HG03060 (cell line): Measurements from ENCODE around the gene NPSR1.

Source experiments
- ATAC-seq: cut with Tn5 transposase; IDR thresholded peaks from one replicate; pipeline ENCODE4 v1.9.1; 2021; ENCODE audit warnings: low read depth, moderate number of reproducible peaks; ENCODE audit not compliant: unreplicated experiment

NPSR1 gene

GRCh38 chr7:34719636-34720035, 61.6 kb downstream of the NPSR1 start:
- ATAC-seq, result no peak

DNA sequence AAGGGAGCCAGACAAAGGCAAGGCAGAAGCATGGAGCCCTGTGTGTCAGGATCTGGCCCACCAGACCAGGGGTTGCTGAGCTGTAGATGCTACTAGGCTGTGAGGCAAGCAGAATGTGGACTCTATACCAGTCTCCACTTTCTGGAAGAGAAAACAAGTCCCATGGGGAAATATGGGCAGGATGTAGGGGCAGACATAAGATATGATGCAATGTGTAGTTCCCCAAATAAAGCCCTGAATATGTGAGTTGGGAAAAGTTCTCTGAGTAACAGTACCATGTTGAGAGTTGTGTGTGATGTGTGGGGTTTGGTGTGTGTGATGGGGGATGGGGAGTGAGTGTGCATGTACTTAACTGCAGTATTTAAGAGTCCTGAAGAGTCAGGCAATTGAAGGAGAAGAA, 62.3 kb downstream of the NPSR1 start:
- ATAC-seq, result no peak

DNA sequence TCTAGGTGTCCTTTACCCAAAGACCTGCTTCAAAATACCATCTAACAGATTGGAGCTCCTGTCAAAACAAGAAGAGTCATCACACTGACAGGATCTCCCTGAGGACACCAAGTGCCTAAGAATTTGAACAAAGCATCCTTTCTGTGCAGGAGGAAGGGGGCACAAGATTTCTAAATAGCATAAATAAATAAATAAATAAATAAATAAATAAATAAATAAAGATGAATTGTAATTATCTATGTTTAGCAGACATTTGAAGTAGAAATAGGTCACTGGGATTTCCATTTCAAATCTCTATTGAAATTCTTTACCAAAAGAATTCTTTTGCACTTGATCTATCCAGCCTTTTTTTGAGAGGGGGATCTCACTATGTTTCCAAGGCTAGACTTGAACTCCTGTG, 65.3 kb downstream of the NPSR1 start:
- no peak for ATAC-seq

GRCh38 chr7:34723866-34724490, 66.0 kb downstream of the NPSR1 start:
- ATAC-seq, result no peak

DNA sequence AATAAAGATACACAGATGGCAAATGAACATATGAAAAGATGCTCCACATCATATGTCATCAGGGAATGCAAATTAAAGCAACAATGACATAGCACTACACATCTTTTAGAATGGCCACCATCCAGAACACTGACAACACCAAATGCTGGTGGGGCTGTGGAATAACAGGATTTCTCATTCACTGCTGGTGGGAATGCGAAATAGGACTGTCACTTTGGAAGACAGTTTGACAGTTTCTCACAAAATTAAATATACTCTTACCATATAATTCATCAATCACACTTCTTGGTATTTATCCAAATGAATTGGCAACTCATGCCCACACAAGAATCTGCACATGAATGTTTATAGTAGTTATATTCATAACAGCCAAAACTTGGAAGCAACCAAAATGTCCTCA, 68.2 kb downstream of the NPSR1 start:
- no peak for ATAC-seq

DNA sequence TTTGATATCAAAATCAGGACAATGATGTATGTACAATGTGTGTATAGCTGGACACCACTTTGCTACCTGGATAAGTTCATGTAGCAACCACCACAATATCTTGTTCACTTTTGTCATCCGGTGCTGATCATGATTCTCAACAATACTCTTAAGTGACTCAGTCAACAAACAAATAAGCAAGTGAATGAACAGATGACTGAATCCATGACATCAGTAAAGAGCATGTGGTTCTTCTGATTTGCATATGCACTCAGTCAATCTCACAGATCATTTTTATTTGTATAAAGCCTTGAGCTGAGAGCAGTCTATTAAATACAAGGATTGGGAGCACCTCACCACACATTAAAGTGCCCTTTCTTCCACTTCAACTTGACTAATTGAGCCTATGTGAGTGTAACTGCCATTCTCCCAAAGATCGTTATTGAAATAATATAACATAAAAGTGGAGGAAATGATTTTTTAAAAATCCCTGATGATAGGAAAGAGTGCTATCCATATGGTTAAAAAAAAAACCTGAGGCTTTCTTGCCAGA, 69.5 kb downstream of the NPSR1 start:
- ATAC-seq, result no peak

- ATAC-seq, result no peak
Observed at GRCh38 chr7:34728156-34728555, 70.1 kb downstream of the NPSR1 start.

GRCh38 chr7:34734771-34735170, 76.8 kb downstream of the NPSR1 start:
- ATAC-seq, result no peak

GRCh38 chr7:34735526-34735925, 77.5 kb downstream of the NPSR1 start:
- no peak for ATAC-seq

DNA sequence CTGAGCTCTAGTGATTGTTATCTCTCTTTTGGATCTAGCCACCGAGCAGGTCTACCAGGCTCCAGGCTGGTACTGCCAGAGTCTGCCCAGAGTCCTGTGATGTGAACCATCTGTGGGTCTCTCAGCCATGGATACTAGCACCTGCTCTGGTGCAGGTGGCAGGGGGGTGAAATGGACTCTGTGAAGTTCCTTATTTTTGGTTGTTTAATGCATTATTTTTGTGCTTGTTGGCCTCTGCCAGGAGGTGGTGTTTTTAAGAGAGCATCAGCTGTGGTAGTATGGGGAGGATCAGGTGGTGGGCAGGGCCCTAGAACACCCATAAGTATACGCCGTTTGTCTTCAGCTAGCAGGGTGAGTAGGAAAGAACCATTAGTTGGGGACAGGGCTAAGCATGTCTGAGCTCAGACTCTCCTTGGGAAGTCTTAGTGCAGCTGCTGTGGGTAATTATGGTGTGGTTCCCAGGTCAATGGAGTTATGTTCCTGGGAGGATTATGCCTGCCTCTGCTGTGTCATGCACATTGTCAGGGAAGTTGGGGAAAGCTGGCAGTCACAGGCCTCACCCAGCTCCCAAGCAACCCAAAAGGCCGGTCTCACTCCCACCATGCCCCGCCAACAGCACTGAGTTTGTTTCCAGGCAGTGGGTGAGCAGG, 81.8 kb downstream of the NPSR1 start:
- no peak for ATAC-seq

DNA sequence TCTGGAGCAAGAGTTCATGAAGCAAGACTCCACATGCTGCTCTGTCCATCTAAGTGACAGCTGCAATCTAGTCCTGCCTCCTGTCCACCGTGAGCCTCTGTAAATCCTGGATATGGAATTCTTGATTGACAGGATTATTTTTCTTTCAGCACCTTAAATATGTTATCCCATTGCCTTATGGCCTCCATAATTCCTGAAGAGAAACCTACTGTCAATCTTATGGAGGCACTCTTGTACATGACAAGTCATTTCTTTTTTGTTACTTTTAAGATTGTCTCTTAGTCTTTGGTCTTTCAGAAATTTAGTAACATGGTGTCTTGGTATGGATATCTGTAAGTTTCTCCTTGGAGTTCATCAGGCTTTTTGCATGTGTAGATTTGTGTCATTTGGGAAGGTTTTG, 82.8 kb downstream of the NPSR1 start:
- no peak for ATAC-seq

DNA sequence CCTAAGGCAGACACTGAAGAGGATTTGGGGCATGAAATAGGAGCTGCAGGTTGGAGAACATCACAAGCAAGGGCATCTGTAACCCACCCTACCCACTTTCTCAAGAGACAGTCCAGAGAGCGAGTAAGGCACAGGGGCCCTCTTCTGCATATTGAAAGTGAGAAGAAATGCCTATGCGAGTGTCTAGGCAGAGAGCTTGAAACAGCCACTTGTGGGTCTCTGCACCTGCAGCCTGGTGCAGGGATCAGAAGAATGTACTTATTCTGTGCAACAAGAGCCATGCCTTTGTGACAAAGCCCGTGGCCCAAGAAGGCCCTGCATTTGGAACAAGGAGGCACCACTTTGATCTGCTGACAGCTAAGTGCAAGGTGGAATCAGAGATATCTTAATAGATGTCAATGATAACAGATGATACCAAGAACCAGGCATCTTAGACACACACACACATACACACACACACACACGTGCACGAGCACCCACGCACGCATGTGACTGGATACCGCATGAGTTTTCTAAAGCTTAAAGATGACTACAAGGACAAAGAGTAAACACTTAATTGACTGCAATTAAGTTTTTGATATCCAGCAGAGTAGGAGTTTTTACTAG, 89.3 kb downstream of the NPSR1 start:
- ATAC-seq, result no peak

GRCh38 chr7:34747867-34748727, 90.1 kb downstream of the NPSR1 start:
- no peak for ATAC-seq

- ATAC-seq, result no peak
Observed at GRCh38 chr7:34748728-34749089, 90.7 kb downstream of the NPSR1 start.

DNA sequence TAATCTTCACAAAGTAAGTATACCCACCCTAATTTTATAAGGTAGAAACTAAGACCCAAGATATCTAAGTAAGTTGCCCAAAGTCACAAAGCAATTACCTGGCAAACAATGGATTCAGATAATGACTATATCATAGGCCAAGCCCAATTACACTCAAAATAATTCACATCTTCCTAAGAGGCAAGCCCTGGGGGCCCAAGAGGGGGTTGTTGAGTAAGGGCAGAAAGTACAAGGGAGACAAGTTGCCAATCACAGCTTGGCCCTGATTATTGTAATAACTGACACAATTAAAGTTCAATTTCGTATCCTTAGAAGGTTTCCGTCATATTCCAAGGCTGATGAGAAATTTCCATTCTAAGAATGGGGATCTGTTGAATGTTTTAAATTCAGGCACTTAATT, 91.4 kb downstream of the NPSR1 start:
- ATAC-seq, result no peak

DNA sequence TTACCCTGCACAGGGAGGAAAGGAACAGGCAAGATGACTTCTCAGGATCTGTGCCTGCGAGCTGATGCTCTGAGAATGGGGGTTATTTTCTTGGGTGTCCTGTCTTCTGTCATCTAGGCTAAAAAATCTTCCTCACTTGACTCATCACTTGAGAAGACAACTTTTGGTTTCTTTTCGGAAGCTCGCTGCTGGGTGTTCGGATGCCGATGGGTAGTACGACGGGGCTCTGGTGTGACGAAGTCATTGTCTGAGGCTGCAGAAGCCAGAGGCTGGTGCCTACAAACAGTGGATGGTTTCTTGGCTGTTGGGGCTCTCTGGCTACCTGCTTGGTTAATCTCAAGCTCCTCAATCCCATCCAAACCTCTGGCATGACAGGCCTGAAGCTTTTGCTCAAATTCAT, 92.2 kb downstream of the NPSR1 start:
- no peak for ATAC-seq

DNA sequence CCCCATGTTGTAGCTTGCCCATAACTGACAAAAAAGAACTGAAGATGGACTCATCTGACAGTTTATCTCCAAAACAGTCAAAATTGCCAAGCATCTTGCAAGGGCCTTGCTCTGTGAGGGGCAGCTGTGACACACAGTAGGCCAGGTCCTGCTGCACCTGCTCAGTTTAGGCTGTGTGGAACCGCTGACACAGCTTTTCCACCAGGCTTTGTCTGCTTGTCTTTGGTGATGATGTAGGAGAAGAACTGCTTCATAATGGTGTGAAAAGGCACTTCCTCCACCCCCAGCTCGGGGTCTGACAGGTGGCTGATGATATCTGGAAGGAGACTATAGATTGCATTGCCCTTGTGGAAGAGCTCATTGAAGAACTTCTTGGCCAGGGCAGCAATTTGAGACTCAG, 92.6 kb downstream of the NPSR1 start:
- no peak for ATAC-seq

DNA sequence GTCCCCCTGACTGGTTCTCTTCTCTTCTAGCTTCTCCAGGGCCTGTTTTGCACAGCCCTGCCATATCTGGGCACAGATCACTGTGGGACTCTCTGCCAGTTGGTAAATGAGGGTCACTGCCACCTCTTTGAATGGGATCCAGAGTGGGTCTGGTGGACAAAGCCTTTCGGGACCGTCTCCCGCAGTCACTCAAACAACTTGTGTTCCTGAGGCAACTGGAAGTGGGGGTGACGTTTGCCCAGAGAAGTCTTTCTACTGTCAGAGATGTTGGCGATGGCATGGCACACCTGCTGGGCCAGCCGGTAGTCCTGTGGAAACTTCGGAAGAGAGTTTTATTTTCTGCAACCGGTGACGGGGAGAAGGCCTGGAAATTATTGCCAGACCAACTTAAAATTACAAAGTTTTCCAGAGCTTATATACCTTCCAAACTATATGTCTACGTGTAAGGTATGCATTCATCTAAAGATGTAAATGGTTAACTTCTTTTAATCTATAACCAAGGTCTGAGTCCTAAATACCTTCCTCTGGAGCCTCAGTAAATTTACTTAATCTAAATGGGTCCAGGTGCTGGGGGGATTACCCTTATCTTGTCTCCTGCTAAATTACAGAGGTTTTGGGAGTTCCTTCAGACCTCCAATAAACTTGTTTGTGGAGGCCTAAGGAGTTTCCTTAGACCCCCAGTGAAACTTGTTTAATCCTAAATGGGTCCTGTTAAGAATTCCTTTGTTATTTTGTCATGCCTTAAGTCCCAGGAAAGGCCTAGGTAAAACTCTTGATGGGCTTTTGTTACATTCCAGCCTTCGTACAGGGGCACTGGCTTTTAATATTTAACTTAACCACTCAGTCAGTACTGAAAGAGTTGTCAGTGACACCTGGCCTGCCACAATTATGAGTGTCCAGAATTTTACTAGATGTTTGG, 94.0 kb downstream of the NPSR1 start:
- ATAC-seq, result no peak

DNA sequence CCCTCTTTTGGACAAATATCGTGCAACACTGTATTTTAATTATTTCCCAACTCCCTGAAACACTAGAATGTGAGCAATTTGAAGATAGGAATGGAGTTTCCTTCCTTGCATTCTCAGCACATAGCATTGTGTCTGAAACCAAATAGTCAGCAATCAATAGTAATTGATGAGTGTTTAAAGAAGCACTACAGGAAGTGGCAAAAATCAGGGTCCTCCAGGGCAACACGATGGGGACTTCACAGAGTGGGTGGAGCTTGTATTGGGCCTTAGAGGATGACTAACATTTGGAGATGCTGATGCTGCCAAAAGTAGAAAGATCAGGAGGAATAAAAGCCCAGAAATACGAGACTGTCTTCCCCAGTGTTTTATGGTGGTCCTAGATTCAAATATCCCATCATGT, 94.9 kb downstream of the NPSR1 start:
- no peak for ATAC-seq

GRCh38 chr7:34755008-34755407, 97.0 kb downstream of the NPSR1 start:
- ATAC-seq, result peak; percentile 34
